Stimulated activated naive CD4-positive, alpha-beta T cell treated with Interleukin-2 at 50 U/mL for 16 hours (primary cell): ENCODE results near the gene TM4SF4.

Source experiments
- DNase-seq: peaks from one replicate; lab custom pipeline; 2025; lab: John Stamatoyannopoulos, UW

The TM4SF4 gene

DNA sequence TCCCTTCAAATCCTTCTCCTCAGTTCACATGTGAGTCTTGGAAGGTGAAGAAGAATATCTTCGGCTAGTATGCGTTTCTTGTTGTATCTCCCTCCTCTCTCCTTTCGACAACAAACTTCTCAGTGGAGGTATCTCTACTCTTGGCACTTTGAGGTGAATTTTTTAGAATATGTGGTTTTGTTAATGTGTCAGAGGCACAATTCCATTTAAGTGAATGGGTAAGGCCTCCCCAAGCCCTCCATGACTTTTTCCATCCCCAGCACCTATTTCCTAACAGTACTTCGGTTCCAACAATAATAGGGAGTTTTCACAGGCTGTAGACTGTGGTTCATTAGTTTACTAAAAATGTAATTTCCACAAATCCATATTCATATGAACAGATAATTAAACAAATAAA, 74.2 kb downstream of the TM4SF4 start:
- no peak for DNase-seq

DNA sequence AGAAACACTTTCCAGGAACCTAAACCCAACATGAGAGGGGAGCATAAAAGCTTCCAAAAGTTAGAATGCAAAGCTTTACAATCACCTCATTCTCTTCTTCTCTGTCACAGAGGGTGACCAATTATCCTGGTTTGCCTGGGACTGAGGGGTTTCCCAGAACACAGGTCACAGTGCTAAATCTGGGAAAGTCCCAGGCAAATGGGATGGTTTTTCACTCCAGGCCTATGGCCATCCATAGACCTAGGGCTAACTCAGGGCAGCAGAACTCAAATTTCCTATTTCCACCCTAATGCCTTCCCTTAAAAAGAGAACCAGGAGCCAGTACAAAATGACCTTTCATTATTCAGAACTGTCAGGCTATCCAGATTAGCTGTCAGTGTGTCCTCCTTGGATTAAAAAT, 77.0 kb downstream of the TM4SF4 start:
- no peak for DNase-seq

DNA sequence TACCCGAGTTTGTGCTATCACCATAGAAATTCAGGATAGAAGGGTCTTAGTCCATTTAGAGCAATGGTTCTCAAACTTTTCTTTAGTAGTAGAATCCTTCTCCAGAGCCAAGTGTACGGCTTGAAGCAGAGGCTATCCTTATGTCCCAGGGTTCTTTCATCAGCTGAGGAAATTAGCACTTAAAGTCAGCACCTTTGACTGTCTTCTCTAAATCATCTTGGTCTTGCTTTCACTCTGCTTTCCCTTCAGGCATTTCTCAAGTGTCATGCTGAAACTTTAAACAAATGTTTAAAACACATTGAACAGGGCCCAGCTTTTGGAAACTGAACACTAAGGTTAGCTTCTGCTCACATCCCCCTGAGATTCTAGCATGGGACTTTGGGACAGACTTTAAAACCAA, 78.2 kb downstream of the TM4SF4 start:
- no peak for DNase-seq
